ENCODE results near the gene LINGO4.

Gene LINGO4

GRCh38 chr1:151819227-151819835, 14.1 kb upstream of the LINGO4 start:
- no peak for DNase-seq (ENCODE audit: low read depth, low spot score)
- no peak overlapping the region for H3K4me3 ChIP-seq (ENCODE audit: low read length)

- no peak overlapping the region for H3K4me3 ChIP-seq (ENCODE audit: low read length)
- peak; percentile 80 for DNase-seq (ENCODE audit: low read depth, low spot score)
Measured at GRCh38 chr1:151817353-151817730, 12.1 kb upstream of the LINGO4 start.

DNA sequence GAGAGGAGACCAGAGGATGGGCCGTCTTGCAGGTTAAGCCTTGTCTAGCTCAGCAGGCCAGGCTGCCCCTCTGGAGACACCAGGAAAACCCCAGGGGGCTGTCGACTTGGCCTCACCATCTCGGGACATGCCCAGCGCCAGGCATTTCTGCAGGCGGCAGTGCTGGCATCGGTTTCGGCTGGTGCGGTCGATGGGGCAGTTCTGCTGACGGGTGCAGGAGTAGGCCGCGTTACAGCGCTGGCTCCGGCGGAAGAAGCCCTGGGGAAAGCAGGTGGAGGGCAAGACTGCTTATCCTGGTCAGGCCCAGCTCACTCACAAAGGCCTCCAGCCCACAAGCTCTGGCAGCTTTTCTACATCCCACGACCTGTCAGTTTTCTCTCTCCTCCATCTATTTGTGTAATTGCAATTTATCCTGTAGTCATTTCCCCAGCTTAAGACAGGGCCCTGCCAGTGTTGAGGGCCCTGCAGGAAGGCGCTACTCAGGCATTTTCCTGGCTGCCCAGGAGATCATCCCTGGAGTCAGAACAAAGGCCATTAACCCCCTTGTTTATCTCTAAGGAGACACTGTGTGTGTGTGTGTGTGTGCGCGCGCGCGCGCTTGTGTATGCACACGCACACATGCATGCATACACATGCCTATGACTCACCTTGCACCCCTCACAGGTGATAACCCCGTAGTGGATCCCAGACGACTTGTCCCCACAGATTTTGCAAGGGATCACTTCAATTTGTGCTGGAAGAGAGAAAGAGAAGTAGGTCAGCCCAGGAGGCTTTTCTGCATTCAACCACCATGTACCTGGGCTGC, 11.5 kb upstream of the LINGO4 start:
- DNase-seq (ENCODE audit: low read depth, low spot score): no peak
- no peak overlapping the region for H3K4me3 ChIP-seq (ENCODE audit: low read length)

- no peak overlapping the region; the same call in 1 of the 2 replicates for H3K4me3 ChIP-seq (ENCODE audit: low read length)
- DNase-seq (ENCODE audit: low read depth, low spot score): peak; percentile 69
Measured at GRCh38 chr1:151815716-151816327, 10.6 kb upstream of the LINGO4 start.

GRCh38 chr1:151814971-151815545, 9.8 kb upstream of the LINGO4 start:
- no peak overlapping the region for H3K4me3 ChIP-seq (ENCODE audit: low read length)
- DNase-seq (ENCODE audit: low read depth, low spot score): no peak

DNA sequence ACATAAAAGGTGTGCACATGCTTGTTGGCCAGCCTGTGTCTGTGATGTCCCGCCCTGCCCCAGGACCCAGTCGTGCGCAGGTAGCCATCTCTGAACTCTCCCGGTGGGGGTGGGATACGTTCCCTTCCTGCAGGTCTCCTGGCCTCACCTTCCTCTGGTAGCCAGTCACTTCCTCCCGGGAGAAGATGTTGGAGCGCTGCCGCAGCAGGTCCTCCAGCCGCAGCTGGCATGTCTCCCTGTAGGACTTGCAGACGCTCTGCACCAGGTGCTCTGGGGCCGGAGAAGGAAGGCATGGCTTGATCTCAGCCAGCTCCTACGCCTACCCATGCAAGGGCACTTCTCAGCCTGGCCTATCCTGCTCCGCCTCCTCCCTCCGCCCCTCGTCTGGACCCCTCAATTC, 9.2 kb upstream of the LINGO4 start:
- H3K4me3 ChIP-seq (ENCODE audit: low read length): no peak overlapping the region
- DNase-seq (ENCODE audit: low read depth, low spot score): no peak

DNA sequence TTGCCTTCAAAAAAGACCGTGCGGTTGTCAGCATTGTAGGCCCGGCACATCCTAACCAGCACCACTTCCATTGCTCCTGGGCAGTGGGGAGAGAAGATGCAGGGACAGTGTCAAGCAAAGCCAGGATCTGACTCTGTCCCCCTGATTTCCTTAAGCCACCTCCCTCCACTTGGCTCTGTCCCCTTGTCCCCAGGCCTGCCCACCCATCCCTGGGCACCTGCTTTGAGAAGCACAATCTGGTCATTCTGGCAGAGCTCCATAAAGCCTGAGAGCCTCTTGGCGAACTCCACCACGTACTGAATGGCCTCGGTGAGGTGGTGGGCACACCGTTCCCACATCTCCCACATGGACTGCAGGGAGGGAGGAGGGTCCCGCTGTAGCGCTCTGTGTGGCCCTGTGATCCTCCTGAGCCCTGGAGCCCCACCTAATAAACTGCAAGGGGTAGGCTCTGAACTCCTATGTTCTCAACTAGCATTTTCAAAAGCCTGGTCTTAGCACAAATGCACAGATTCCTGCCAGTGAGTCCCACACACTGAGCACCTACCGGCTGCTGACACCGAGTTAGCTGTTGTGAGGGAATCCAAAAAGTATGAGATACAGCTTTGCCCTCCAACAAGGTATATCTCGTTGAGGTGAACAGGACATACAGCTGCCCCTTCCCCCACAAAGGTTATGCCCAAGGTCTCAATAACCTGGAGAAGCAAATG, 8.2 kb upstream of the LINGO4 start:
- no peak for DNase-seq (ENCODE audit: low read depth, low spot score)
- H3K4me3 ChIP-seq (ENCODE audit: low read length): no peak overlapping the region

GRCh38 chr1:151811181-151811580, 6.0 kb upstream of the LINGO4 start:
- no peak for DNase-seq (ENCODE audit: low read depth, low spot score)
- H3K4me3 ChIP-seq (ENCODE audit: low read length): no peak overlapping the region

DNA sequence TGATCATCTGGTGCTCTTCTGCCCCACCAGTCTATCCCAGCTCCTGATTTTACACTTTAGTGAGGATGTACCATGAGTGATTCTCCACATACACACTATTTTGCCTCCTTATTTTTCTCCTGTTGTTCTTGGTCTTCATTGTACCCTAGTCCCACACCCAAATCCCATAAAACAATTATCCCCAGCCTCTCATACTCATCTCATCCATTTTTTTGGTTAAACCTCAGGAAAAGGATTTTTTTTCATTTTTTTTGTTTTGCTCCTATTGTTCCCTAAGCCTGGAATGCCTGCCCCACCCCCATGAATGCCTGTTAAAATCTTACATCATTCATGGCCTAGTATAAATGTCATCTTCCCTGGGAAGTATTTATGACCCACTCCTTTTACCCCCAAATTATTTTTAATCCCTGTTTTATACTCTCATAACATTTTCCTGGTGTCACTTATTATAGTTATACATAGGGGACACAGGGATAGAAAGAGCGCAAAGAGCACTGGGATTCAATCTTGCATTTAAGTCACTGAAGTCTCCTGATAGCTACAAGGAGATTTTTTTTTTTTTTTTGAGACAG, 4.9 kb upstream of the LINGO4 start:
- no peak overlapping the region for H3K4me3 ChIP-seq (ENCODE audit: low read length)
- DNase-seq (ENCODE audit: low read depth, low spot score): no peak

GRCh38 chr1:151809290-151809984, 4.2 kb upstream of the LINGO4 start:
- no peak for DNase-seq (ENCODE audit: low read depth, low spot score)
- no peak overlapping the region for H3K4me3 ChIP-seq (ENCODE audit: low read length)

- no peak for DNase-seq (ENCODE audit: low read depth, low spot score)
- no peak overlapping the region for H3K4me3 ChIP-seq (ENCODE audit: low read length)
Measured at GRCh38 chr1:151807766-151808165, 2.5 kb upstream of the LINGO4 start.

GRCh38 chr1:151807131-151807530, 1.9 kb upstream of the LINGO4 start:
- H3K4me3 ChIP-seq (ENCODE audit: low read length): no peak overlapping the region

GRCh38 chr1:151806170-151806569, 951 bp upstream of the LINGO4 start:
- DNase-seq (ENCODE audit: low read depth, low spot score): no peak
- no peak overlapping the region for H3K4me3 ChIP-seq (ENCODE audit: low read length)

More at GRCh38 chr1:151807131-151807530, 1.9 kb upstream of the LINGO4 start:
- no peak for DNase-seq (ENCODE audit: low read depth, low spot score)

DNA sequence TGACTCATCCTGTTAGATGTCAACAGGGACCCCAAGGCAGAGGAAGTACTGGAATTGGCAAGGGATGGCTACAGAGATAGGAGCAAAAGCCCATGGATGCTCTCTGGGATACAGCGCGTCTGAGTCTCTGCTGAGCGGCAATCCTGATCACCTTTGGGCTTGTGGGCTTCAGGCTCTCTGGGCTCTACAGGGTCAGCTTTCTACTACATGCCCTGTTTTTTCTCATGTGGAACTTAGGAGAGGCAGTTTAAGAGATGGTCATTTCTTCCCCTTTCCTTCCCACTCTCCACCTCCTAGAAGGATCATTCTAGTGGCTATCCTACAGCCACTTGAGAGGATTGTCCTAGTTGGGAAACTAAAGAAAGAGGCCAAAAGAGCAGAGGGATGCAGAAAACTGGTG, 1.3 kb downstream of the LINGO4 start:
- DNase-seq (ENCODE audit: low read depth, low spot score): no peak
- no peak overlapping the region for H3K4me3 ChIP-seq (ENCODE audit: low read length)

DNA sequence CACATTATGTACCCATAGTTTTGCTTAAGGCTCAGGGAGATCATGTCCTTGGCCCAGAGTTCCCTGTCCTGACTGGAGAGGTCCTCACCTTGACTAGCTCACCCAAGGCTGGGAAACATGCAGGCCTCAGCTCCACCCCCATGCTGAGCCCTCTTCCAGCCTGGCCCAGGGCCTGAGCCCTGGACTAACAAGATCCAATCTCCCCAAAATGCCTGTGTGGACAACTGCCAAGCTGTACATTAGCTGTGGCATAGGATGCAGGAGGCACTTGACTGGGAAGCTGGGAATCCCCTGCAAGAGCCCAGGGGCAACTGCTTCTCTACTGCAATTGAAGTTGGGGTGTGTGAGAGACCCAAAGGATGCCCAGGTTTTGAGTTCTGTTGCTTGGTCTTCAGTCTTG, 2.1 kb downstream of the LINGO4 start:
- DNase-seq (ENCODE audit: low read depth, low spot score): no peak
- H3K4me3 ChIP-seq (ENCODE audit: low read length): no peak overlapping the region

DNA sequence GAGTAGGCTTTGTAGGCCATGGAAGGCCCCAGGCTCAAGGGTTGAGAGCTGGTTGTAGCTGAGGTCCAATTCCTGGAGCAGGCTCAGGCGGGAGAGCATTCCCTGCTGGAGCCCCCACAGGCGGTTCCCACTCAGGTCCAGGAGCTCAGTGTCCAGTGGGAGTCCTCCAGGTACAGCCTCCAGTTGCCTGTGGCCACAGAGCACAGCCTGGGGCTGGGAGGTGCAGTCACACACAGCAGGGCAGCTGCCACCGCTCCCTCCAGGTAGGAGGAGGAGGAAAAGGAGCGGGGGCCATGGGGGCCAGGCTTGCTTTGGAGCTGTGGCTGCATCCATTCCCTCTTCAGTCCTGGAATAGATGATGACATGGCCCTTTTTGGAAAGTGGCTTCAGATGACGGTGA, 2.8 kb downstream of the LINGO4 start:
- no peak for DNase-seq (ENCODE audit: low read depth, low spot score)
- no peak overlapping the region for H3K4me3 ChIP-seq (ENCODE audit: low read length)

DNA sequence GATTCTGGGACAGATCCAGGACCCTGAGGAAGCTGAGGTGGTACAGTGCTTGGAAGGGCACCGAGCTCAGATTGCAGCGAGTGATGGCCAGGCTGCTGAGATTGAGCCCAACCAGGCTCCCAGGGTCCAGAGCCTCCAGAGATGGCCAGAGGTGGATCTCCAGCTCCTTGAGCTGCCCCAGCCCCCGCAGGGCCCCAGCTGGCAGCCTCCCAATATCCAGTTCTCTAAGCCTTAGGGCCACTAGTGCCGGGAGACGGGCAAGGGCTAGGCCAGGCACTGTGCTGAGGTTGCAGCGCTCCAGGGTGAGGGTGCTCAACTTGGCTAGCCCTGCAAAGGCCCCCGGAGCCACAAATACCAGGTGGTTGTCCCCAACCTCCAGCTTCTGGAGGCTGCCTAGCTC, 3.4 kb downstream of the LINGO4 start:
- H3K4me3 ChIP-seq (ENCODE audit: low read length): no peak overlapping the region
- no peak for DNase-seq (ENCODE audit: low read depth, low spot score)

- no peak for DNase-seq (ENCODE audit: low read depth, low spot score)
- no peak overlapping the region for H3K4me3 ChIP-seq (ENCODE audit: low read length)
Measured at GRCh38 chr1:151801310-151801820, 3.9 kb downstream of the LINGO4 start.

Measured in Jurkat, Clone E6-1 (cell line).